ENCODE measurements around the gene PET100.

PET100 gene

GRCh38 chr19:7629347-7630054 is at the start of gene PET100, which contains the start of gene XAB2:
TSS of gene PET100 (plus strand) at chr19:7629793. CDS start at chr19:7629834, 41 bp downstream.
TSS of gene XAB2 (minus strand) at chr19:7629545. CDS start at chr19:7629527, 18 bp downstream.
- peak; percentile 99 to 100 for ATAC-seq

GRCh38 chr19:7582446-7582845 is 47.1 kb upstream of the PET100 start:
- ATAC-seq = no peak

- ATAC-seq = no peak
Observed at GRCh38 chr19:7589822-7590221, 39.8 kb upstream of the PET100 start.

GRCh38 chr19:7590256-7590655 is 39.3 kb upstream of the PET100 start:
- no peak for ATAC-seq

GRCh38 chr19:7595466-7596133 is 34.0 kb upstream of the PET100 start, which contains the start of gene CAMSAP3:
TSS of gene CAMSAP3 (plus strand) at chr19:7595863. CDS start at chr19:7596003, 140 bp downstream.
- peak; percentile 78 to 80 for ATAC-seq

GRCh38 chr19:7596211-7596937 is 33.2 kb upstream of the PET100 start:
- ATAC-seq = no peak

- no peak for ATAC-seq
Observed at GRCh38 chr19:7597689-7598088, 31.9 kb upstream of the PET100 start.

GRCh38 chr19:7598180-7598579 is 31.4 kb upstream of the PET100 start:
- ATAC-seq = no peak

- ATAC-seq = no peak
Observed at GRCh38 chr19:7600721-7601120, 28.9 kb upstream of the PET100 start.

GRCh38 chr19:7602240-7602934 is 27.2 kb upstream of the PET100 start:
- ATAC-seq = no peak

GRCh38 chr19:7602935-7603497 is 26.6 kb upstream of the PET100 start:
- no peak for ATAC-seq

GRCh38 chr19:7603919-7604318 is 25.7 kb upstream of the PET100 start:
- ATAC-seq = no peak

GRCh38 chr19:7605490-7606222 is 23.9 kb upstream of the PET100 start:
- ATAC-seq = peak; percentile 41 to 43

GRCh38 chr19:7606289-7606688 is 23.3 kb upstream of the PET100 start:
- ATAC-seq = no peak

GRCh38 chr19:7607212-7607873 is 22.2 kb upstream of the PET100 start:
- no peak for ATAC-seq

GRCh38 chr19:7607874-7608560 is 21.6 kb upstream of the PET100 start:
- ATAC-seq = no peak

- ATAC-seq = no peak
Observed at GRCh38 chr19:7610491-7611240, 18.9 kb upstream of the PET100 start.

GRCh38 chr19:7611541-7612279 is 17.9 kb upstream of the PET100 start:
- ATAC-seq = no peak

Measured in activated CD4-positive, CD25-positive, alpha-beta regulatory T cell treated with anti-CD3 and anti-CD28 coated beads, Interleukin-2, amount 50 U/mL, for 24 hours (primary cell).